Islet of Langerhans (tissue), 1 donor: ENCODE data around the gene FLNB.

ENCODE experiments used
- FAIRE-seq: peaks from one replicate; lab custom pipeline; 2011; peaks lifted over from hg19 to GRCh38; lab: Jason Lieb, UNC

The FLNB gene

DNA sequence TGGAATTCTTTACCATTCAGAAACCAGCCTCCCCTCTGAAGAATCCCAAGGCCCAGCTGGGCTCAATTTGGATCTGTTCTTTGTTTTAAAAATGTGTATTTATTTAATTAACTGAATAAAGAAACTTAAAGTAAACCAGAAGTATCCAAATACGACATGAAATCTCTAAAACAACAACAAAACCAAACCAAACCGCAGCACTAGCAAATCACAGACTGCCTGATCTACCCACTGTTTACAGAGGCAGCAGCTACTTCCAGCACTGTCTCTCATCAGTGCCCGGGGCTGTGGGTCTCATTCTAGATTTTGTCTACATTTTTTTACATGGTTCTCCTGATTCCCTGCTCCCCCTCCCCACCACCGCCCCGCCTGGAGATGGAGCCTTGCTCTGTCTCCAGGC, 2.3 kb downstream of the FLNB start:
- no peak for FAIRE-seq

DNA sequence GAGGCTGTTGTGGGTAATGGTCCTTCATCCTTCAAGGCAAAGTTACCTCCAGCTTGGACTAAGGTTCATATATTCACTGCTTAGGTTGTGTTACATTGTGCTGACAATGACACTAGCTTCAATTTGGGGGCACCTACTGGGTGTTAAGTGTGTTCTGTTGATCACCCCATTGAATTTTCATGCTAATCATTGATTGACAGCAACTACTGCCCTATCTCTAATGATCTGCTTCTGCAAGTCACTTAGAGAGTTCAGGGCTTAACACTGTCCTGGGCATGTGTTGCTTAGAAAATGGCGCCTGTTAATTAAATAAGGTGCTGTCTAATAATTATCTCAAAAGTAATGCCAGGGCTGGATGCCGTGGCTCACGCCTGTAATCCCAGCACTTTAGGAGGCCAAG, 3.4 kb downstream of the FLNB start:
- no peak for FAIRE-seq

DNA sequence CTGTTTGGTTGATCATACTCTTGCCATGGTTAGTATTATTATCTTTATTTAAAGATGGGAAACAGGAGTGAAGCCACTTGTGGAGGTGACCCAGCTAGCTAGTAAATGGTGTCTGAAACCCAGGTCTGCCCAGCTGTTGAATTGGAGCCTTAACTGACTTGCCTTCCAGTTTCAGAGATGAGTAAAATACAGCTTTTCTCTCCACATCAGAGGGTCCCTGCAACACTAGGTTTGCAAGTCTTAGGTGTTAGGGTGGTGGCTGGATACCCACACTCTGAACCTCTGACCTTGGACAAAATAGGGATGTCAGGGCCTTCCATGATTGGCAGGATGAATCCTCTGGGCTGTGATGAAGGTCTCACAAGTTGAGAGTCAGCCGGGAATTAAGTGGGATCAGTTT, 4.1 kb downstream of the FLNB start:
- no peak for FAIRE-seq

DNA sequence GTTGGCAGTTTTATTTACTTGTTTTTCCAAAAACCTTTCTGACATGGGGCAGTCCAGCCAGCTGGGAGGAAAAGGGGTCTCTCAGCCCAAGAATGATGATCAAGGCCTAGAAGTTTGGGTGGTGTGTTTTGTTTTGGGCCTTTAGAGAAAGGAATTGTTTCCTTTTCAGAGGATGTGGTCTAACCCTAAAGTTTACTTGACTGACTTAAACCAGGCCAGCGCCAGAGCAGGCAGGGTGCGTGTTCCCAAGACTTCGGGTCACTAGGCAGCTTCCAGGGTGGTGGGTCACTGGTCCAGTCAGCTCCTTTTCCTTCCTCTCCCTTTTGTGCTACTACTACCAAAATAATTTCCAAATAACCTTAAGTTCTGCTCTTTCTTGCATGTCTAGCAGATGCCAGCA, 4.9 kb downstream of the FLNB start:
- no peak for FAIRE-seq

DNA sequence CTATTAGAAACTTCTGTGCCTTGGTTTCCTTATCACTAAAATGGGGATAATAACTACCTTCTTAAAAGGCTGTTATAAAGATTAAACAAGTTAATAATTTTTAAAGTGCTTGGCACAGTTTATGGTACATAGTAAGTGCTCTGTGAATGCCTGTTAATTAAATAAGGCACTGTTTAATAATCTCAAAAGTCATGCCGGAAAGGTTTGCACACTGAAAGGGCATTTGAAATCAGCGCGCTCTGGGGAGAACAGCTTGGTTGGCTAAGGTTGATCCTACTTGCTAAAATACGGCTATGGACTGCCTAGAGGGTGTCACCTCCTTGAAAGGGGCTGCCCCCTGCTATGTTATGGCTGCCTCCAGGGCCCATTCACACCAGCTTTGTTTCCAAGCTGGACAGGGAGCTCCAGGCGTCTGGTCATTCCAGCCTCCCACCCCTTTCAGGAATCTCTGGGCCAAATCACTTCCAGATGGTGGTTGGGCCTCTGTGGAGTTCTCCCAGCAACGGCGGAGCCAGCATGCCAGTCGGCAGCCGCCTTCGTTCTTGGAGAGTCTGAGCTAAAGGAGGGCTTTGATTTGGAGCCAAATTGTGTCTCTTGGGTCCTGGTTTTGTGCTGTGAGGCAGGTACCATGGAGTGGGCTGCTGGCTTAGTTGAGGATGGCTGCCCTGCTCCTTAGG, 5.9 kb downstream of the FLNB start:
- FAIRE-seq: no peak

DNA sequence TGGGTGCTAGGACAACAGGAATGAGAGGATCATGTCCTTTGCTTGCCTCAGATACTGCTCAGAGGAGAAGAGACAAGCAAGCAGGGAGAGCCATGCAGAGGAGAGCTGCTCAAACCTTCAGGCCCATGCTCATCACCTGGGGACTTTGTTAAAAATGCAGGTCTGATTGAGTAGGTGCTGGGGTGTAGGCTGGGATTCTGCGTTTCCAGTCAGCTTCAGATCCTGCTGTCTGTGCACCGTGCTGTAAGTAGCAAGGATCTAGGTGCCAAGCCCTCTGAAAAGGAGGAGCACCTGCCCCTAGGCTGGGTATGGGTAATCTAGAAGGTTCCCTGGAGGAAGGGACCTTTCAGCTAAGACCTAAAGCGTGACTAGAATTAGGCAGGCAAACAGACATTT, 7.3 kb downstream of the FLNB start:
- FAIRE-seq: no peak

DNA sequence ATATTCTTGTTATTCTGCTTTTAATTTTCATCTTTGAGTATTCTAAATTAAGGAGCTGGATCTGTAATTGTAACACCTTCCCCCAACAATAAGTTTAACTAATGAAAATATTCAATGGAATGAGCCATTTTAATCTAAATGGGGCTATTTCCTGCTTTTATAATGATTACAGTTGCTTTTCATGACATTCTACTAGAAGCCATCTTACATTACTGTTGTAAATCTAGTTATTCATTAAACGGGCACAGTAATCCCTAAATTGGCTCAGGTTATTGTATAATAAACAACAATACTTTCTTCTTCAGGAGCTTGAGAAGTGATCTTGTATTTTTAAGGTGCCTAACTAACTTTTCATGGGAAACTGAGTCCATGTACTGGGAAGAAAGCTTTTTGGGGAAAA, 8.5 kb downstream of the FLNB start:
- FAIRE-seq: no peak

DNA sequence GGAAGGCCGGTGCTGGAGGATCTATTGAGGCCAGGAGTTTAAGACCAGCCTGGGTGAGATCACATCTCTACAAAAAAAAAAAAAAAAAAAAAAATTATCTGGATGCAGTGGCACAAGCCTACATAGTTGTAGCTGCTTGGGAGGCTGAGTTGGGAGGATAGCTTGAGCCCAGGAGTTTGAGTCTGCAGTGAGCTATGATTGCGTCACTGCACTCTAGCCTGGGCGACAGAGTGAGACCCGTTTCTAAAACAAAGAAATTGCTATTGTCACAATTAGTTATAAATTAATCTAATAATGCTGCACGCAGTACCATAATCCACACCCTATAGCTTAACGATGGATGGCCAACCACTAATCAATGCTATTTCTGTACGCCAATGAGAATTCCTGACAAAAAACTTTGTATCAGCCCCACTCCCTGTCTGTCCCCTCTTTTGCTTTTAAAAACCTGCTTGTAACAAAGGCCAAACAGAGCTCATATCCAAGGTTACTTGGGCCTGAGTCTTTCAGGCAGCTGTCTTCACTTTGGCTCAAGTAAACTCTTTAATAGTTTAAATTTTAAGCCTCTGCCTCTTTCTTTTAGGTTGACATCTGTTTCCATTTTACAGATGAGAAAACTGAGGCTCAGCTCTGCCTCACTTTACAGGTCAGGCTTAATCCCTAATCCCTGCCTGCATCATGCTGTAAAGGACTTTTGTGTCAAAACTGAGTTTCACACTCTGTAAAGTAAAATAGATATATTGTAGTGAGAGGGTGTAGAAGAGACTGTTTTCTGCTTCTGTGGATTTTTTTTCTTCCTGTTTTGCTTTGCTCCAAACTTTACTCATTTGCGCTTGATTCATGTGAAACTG, 10.9 kb downstream of the FLNB start:
- no peak for FAIRE-seq

DNA sequence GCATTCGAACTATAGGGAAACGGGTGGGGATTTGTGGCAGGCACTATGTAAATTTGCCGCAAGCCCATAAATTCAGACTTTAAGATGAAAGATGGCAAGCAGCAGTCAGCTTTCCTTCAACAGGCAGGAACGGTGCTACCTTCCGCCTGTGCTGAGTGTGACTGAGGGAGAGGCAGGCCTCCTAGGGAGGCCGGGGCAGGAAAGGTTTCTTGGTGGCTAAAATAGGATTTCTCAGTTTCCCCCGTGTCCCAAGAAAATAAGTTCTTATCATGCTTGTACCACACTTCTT, 12.5 kb downstream of the FLNB start:
- no peak for FAIRE-seq

DNA sequence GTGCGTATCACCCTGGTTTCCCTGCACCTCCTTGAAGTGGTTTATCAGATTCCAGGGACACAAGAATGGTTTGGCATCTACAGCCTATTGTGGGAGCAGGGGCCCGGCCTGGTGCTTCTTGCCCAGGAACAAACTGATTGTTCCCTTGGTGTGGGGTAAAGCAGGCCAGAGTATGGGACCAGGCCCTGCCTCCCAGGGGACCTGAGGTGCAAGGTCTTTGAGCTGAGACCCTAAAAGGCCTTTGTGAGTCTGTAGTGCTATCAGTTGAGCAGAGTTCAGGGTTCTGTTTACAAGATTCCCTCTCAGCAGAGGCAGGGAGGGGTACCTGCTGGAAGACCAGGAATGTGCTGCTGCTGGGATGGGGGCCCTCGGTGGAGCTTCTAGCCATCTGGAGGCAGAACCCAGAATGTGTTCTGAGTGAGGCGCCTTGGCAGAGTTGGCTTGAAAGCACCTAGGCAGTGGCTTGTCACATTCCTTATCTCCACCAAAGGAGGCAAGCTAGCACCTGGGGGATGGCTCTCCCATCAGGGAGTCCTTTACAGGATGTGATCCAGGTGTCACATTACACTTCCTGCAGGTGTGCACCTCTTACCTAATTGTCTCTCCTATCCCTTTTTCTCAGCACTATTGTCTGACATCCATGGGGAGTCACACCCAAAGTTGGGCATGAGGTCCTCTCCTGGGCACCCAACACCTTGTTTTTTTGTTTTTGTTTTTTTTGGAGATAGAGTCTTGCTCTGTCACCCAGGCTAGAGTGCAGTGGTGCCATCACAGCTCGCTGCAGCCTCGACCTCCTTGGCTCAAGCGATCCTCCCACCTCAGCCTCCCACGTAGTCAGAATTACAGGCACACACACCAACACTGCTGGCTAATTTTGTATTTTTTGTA, 13.1 kb downstream of the FLNB start:
- no peak for FAIRE-seq

DNA sequence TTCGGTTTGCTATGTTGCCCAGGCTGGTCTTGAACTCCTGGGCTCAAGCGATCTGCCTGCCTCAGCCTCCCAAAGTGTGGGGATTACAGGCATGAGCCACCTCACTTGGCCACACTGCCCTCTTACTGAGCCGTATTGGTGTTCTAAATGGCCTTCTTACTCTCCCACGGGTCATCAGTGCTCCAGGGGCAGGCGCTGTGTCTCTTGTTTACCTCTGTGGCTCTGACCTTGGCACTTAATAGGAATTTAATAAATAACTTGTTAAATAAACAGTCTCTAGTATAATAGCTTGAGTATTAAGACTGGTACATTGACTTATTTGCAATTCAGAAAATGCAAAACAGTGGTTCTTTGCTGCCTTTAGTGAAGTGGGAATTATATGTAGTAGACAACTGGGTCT, 13.7 kb downstream of the FLNB start:
- FAIRE-seq: no peak

DNA sequence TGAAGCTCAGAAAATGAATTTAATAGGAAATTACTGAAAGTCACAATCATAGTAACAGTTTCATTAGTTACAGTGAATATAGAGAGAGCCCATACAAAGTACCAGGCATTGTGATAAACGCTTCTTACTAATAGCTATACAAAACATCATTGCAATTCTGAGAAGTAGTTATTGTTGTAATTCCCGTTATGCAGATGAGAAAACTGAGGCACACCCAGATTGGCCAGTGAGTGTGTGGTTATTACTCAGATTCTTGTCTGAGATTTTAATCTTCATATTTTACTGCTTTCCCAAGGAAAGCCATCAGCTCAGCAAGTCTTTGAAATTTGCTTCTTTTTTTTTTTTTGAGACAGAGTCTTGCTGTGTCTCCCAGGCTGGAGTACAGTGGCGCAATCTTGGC, 14.3 kb downstream of the FLNB start:
- no peak for FAIRE-seq

DNA sequence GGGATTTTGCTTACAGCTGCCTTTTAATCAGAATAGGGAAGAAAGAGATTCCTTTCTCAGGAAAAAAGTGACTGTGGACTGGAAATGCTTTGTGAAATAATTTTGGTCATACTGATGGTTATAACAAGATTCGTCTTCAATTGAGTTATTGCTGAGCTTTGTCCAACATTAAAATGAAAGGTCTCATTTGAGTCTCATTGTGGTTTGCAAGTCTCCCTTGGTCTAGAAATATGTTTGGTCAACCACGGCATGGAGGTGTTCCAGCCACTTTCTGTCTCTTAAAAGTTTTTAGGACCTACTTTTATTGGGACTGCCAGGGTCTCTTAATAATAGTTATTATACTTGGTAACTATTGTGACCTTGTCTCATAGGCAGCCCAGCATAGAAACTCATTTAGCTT, 15.3 kb downstream of the FLNB start:
- FAIRE-seq: no peak

DNA sequence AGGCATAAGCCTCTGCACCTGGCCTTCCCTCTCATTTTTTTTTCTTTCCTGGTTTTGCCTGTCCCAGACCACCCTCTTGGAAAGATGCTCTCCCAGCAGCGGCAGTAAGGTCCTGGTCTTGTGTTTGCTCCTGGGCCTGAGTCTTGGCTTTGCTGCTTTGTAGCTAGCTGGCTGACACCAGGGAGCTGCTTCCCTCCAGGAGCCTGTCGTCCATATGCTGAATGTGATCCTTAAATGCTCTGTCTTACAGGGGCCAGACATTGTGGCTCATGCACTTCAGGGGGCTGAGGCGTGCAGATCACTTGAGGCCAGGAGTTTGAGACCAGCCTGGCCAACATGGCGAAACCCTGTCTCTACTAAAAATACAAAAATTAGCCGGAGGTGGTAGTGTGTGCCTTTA, 17.2 kb downstream of the FLNB start:
- FAIRE-seq: no peak

DNA sequence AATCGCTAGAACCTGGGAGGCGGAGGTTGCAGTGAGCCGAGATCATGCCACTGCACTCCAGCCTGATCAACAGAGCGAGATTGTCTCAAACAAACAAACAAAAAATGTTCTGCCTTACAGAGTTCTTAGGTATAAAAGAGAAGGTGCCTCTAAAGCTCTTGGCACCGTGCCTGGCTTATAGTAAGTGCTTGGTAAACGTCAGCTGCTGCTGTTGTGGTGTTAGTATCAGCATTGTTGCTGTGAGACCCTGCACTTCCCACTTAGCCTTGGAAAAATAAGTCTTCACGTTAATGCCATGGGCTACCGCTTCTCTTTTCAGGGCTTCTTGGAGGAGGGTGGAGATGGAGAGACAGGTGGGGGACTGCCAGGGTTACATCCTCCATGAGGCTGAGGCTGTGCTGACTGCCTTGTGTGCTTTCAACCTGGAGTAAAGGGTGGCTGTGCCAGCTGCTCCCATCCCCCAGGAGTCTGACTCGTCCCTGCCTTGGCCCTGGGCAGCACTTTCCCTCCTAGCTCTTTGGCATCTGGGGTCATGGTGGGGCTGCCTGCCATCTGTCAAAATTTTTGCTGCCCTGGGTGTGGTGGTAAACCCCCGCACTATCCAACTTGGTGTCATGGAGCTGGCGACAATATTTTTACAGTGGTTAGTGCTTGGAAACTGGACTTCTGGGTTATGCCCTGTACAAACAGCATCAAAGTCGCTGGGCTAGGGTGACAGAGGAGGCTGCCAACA, 17.8 kb downstream of the FLNB start:
- no peak for FAIRE-seq

DNA sequence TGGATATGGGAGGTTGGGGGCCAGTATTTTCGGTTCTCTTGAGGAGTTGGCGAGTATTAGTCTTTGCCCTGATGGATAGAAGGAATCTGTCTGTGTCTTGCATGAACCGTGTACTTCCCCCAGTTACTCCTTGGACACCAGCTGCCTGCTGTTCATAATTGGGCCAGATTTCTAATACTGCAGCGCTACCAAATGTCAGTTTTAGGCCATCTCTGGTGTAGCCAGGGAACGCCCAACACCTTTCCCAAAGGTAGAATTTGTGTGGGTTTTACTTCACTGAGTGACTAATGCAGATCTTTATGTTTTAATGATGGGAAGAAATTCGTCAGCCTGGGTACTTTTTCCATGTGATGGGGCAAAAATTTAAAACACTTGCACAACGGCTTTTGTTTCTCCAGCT, 18.4 kb downstream of the FLNB start:
- no peak for FAIRE-seq

DNA sequence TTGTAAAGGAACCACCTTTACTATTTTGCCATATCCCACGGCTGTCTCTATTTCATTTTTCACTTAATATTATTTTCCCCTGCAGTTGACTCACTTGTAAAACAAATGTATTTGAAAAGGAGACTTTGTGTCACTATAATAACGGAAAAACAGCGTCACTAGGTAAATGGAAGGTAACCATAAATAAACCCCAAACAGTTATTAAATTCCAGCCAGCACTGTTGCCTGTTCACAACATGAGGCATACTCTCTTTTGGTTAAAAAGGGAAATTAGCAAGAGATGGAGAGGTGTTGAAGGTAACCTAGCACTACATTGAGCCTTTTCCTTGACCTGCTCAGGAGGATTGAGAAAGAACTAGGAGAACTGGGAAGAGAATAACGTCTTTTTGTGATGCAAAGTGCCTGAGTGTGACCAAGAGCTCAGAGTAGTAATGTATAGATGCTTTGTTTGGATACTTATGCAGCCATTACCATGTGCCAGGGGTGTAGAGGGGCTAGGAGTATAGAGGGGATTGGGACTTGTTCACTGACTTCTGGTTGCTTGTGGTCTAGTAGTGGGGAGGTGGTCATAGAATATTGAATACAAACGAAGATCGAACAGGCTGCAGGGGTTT, 19.6 kb downstream of the FLNB start:
- FAIRE-seq: no peak

DNA sequence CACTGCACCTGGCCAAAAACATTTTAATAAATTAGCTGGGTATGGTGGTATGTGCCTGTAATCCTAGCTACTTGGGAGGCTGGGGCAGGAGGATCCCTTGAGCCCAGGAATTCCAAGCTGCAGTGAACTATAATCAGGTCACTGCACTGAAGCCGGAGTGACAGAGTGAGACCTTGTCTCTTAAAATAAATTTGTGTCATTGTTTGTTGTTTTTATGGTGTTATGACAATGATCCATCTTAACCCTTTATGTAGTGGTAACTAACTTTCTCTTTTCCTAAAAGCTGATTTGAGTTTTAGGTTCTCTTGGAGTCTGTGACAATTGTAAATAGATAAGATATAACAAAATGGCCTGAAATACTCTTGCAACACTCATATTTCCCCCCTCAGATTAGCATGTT, 20.7 kb downstream of the FLNB start:
- no peak for FAIRE-seq

DNA sequence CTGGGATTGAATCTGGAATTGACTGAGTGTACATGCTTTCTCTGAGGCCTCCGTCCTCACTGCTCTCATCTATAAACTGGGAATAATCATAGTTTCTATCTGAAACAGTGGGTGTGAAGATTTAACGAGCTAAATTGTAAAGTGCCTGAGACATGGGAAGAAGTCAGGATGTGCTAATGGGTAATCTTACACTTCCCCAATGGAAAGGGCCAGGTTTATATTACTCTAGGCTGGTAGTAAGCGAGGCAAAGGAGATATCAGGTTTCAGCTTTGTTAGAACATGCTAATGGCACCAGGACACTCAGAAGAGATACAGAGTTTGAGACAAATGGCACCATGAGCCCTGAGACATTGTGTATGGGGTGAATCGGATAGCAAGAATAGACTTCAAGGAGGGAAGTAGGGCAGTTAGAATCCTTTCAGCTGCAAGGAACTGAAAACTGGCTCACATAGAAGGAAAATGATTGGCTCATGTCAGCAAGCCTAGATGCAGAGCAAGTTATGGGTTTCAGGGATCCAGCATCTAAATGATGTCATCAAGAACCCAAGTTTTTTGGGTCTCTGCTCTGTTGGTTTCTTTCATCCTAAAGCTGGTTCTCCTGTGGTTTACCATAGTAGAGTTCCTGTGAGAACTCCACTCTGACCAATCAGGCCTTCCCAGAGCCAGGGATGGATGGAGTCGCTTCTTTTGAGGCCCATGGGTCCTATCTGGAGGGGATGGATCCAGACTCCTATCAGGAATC, 21.8 kb downstream of the FLNB start:
- FAIRE-seq: no peak

DNA sequence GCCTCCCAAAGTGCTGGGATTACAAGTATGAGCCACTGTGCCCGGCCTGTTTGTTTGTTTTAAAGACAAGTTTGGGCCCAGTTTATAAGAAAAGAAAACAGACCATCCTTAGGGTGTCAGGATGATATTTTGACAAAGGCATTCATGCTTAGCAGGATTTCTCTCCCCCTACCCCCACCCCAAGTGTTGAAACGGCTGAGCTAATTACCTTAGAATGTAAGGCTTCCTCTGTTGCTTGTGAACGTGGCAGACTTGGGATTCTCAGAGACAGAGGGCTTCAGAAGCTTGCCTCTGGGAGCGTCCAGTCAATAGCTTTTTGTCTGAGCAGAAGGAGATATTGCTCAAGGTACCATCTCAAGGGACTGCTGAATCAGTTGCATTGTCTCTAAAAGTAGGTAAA, 24.0 kb downstream of the FLNB start:
- no peak for FAIRE-seq

DNA sequence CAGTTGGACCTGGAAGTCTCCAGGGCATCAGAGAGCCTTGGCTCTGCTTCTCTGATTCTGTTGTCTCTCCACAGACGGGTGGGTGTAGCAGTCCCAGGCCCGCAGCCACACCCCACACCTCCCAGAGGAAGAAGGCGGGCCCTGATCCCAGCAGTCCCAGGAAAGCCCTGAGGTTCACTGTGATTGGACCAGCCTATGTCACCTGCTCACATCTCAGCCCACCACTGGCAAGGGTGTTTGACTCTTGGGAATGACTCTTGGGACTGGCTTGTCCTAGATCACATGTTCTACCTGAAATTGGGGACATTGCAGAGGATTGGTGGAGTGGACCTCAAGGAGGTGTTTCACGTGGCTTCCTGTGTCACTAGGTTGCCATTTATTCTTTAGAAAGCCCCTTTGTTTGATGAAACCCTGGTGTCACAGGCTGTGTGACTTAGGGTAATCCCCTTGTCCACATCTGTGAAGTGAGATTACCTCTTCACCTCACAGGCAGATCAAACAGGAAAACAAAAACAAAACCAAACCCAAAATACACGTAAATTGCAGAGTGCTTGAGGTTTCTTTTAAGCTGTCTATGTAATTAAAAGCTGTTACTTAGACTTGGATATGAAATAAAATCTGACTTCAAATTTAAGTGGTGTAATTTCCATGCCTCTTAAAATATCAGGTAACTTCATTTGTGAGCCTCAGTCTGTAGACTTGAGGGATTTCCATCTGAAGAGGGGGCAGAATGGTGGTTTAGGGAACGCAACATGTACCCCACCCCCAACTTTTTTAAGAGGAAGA, 26.7 kb downstream of the FLNB start:
- no peak for FAIRE-seq
